SH-SY5Y (cell line): ENCODE data around the gene DNM3.

Experiments used
- GATA2 ChIP-seq: IDR thresholded peaks from 2 replicates; pipeline ENCODE4 v1.6.1; 2011; ENCODE audit warnings: mild to moderate bottlenecking, low read depth, low read length
- GATA3 ChIP-seq: IDR thresholded peaks from 2 replicates; pipeline ENCODE4 v1.6.1; 2011; ENCODE audit warnings: low read depth, mild to moderate bottlenecking, low read length, moderate library complexity

- TF ChIP-seq GATA2 (no peak), GATA3 (no peak)
Observed at GRCh38 chr1:171799166-171799565, 42.1 kb upstream of the DNM3 start.
